Skin of body (tissue), 2 donors: ENCODE measurements around the gene SCARF1. TPM values are rescaled to one million over a fixed set of nuclear protein-coding genes. Genes with fewer than 3 reads are reported as not detected.

Source experiments
- DNase-seq: peaks from one replicate; lab custom pipeline; 2025; lab: John Stamatoyannopoulos, UW
- total RNA-seq: library from RNA; depleted of rRNA; stranded (reverse); fragments of >200 nt; gene quantifications from one replicate; pipeline ENCODE4 v1.2.3, GENCODE V29; 2014

The SCARF1 gene
- total RNA-seq, 1 donor from 2014 or later, result 6.7 TPM

- no peak for DNase-seq
Observed at GRCh38 chr17:1648173-1648962, 2.8 kb upstream of the SCARF1 start.

- no peak for DNase-seq
Observed at GRCh38 chr17:1647802-1648171, 2.3 kb upstream of the SCARF1 start.

GRCh38 chr17:1646199-1646875 is 805 bp upstream of the SCARF1 start:
- DNase-seq, result no peak

GRCh38 chr17:1644493-1645206 is 882 bp downstream of the SCARF1 start:
- DNase-seq, result no peak

GRCh38 chr17:1643999-1644492 is 1.5 kb downstream of the SCARF1 start:
- no peak for DNase-seq

GRCh38 chr17:1643293-1643998 is 2.1 kb downstream of the SCARF1 start:
- DNase-seq, result no peak

- DNase-seq, result no peak
Observed at GRCh38 chr17:1641065-1641403, 4.5 kb downstream of the SCARF1 start.

GRCh38 chr17:1640329-1641064 is 5.0 kb downstream of the SCARF1 start:
- no peak for DNase-seq

GRCh38 chr17:1639549-1640180 is 5.9 kb downstream of the SCARF1 start:
- no peak for DNase-seq

GRCh38 chr17:1638624-1639300 is 6.8 kb downstream of the SCARF1 start:
- DNase-seq, result no peak

GRCh38 chr17:1638171-1638590 is 7.4 kb downstream of the SCARF1 start:
- no peak for DNase-seq

GRCh38 chr17:1636732-1637285 is 8.7 kb downstream of the SCARF1 start:
- no peak for DNase-seq

GRCh38 chr17:1635675-1636465 is 9.7 kb downstream of the SCARF1 start:
- no peak for DNase-seq

GRCh38 chr17:1634841-1635650 is 10.5 kb downstream of the SCARF1 start:
- no peak for DNase-seq

GRCh38 chr17:1630662-1631061 is 14.9 kb downstream of the SCARF1 start:
- DNase-seq, result no peak

GRCh38 chr17:1629504-1630310 is 15.8 kb downstream of the SCARF1 start:
- no peak for DNase-seq
